ENCODE data around the gene EFHC1.
"Not testable (repeated sequence)": the region's sequence is repeated elsewhere in the genome, so short reads cannot be mapped to it uniquely, and the experiment has no call there.

The EFHC1 gene

GRCh38 chr6:52426667-52427066 is 6.5 kb downstream of the EFHC1 start:
- in situ Hi-C loops (cut with MboI; ENCODE audit: low sequenced_read_pairs): no loop called here

- in situ Hi-C loops (cut with MboI; ENCODE audit: low sequenced_read_pairs): not testable (repeated sequence)
Observed at GRCh38 chr6:52433294-52433693, 13.2 kb downstream of the EFHC1 start.

GRCh38 chr6:52435345-52435744 is 15.2 kb downstream of the EFHC1 start:
- in situ Hi-C loops (cut with MboI; ENCODE audit: low sequenced_read_pairs): no loop called here

- in situ Hi-C loops (cut with MboI; ENCODE audit: low sequenced_read_pairs): no loop called here
Observed at GRCh38 chr6:52438926-52439325, 18.8 kb downstream of the EFHC1 start.

GRCh38 chr6:52454556-52454955 is 34.4 kb downstream of the EFHC1 start:
- in situ Hi-C loops (cut with MboI; ENCODE audit: low sequenced_read_pairs): no loop called here

GRCh38 chr6:52457096-52457495 is 37.0 kb downstream of the EFHC1 start:
- in situ Hi-C loops (cut with MboI; ENCODE audit: low sequenced_read_pairs): no loop called here

- in situ Hi-C loops (cut with MboI; ENCODE audit: low sequenced_read_pairs): not testable (repeated sequence)
Observed at GRCh38 chr6:52461194-52461593, 41.1 kb downstream of the EFHC1 start.

- in situ Hi-C loops (cut with MboI; ENCODE audit: low sequenced_read_pairs): no loop called here
Observed at GRCh38 chr6:52474173-52474572, 54.0 kb downstream of the EFHC1 start.

GRCh38 chr6:52475307-52475706 is 55.2 kb downstream of the EFHC1 start:
- in situ Hi-C loops (cut with MboI; ENCODE audit: low sequenced_read_pairs): no loop called here

- in situ Hi-C loops (cut with MboI; ENCODE audit: low sequenced_read_pairs): no loop called here
Observed at GRCh38 chr6:52482903-52483670, 62.9 kb downstream of the EFHC1 start.

GRCh38 chr6:52483671-52484003 is 63.5 kb downstream of the EFHC1 start:
- in situ Hi-C loops (cut with MboI; ENCODE audit: low sequenced_read_pairs): no loop called here

GRCh38 chr6:52489881-52490280 is 69.7 kb downstream of the EFHC1 start:
- in situ Hi-C loops (cut with MboI; ENCODE audit: low sequenced_read_pairs): no loop called here

GRCh38 chr6:52491203-52492069 is 71.3 kb downstream of the EFHC1 start:
- in situ Hi-C loops (cut with MboI; ENCODE audit: low sequenced_read_pairs): no loop called here

- in situ Hi-C loops (cut with MboI; ENCODE audit: low sequenced_read_pairs): no loop called here
Observed at GRCh38 chr6:52493669-52494068, 73.5 kb downstream of the EFHC1 start.

GRCh38 chr6:52494298-52495072 is 74.3 kb downstream of the EFHC1 start:
- in situ Hi-C loops (cut with MboI; ENCODE audit: low sequenced_read_pairs): no loop called here

GRCh38 chr6:52495922-52496321 is 75.8 kb downstream of the EFHC1 start:
- in situ Hi-C loops (cut with MboI; ENCODE audit: low sequenced_read_pairs): no loop called here

GRCh38 chr6:52496631-52497030 is 76.5 kb downstream of the EFHC1 start:
- in situ Hi-C loops (cut with MboI; ENCODE audit: low sequenced_read_pairs): no loop called here

GRCh38 chr6:52497652-52498408 is 77.7 kb downstream of the EFHC1 start:
- in situ Hi-C loops (cut with MboI; ENCODE audit: low sequenced_read_pairs): no loop called here

GRCh38 chr6:52498538-52499017 is 78.4 kb downstream of the EFHC1 start:
- in situ Hi-C loops (cut with MboI; ENCODE audit: low sequenced_read_pairs): no loop called here

GRCh38 chr6:52499026-52499425 is 78.9 kb downstream of the EFHC1 start:
- in situ Hi-C loops (cut with MboI; ENCODE audit: low sequenced_read_pairs): no loop called here

Data from HL-60/S4 (cell line).